ENCODE results near the gene NRCAM. TPM values are rescaled to one million over a fixed set of nuclear protein-coding genes. Genes with fewer than 3 reads are reported as not detected.

NRCAM gene
- total and polyA plus RNA-seq, 2 of the 8 experiments (the other 6 are each of a cell fraction or from before 2014, with no cell fraction given), result 2.7 to 3.8 TPM

DNA sequence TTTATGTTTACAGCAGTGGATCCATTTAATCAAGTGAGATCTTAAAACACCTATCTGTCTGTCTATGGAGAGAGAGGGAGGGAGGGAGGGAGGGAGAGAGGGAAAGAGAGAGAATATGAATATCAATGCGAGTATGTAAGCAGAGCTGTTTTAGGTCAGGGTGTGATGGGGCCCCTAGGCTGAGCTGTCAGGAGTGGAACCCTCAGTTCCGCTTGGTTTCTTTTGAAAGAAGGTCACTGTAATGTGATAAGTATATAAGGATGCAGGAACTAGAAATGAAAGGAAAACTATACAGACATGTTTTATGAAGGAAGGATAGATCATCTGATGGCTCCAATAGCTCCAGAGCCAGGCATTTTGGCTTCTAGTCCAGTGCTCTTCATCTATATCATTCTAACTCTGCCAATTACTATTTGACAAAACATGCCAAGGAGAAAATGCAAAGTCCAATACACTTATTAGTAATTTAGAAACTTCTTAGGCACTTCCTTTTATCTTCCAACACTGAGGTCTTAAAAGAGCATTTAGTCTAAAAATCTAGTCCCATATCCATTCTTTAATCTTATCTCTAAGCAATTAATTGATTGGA, 70.3 kb downstream of the NRCAM start (continued):
- TF ChIP-seq SP4 (IDR thresholded peaks at IDR 0.05; ENCODE audit: low read length) (no peak), CHD1 (IDR thresholded peaks at IDR 0.05; ENCODE audit: low read depth, low read length) (no peak), GABPA (IDR thresholded peaks at IDR 0.05; ENCODE audit: borderline replicate concordance, insufficient read depth, low read length) (no peak), TAF7 (optimal IDR thresholded peaks at IDR 0.05; ENCODE audit: borderline replicate concordance, low read depth, low read length) (no peak), SIRT6 (IDR thresholded peaks at IDR 0.05; ENCODE audit: low read length) (no peak), SAP30 (IDR thresholded peaks at IDR 0.05; ENCODE audit: insufficient read depth, insufficient replicate concordance, low read length) (no peak)

Data from H1 (cell line).